AG04450 (cell line): ENCODE measurements around the gene ENPP4. TPM values are rescaled to one million over a fixed set of nuclear protein-coding genes. Genes with fewer than 3 reads are reported as not detected.
"Not testable (repeated sequence)": the region's sequence is repeated elsewhere in the genome, so short reads cannot be mapped to it uniquely, and the experiment has no call there.

Source experiments
- CTCF ChIA-PET: fragments of 300-600, 350-600 bp; formaldehyde crosslinking; extraction: SDS; loops from one replicate; lab custom pipeline; 2022; ENCODE audit warnings: antibody characterized with exemption, inconsistent platforms; lab: Charles Lee
- POLR2A ChIA-PET: fragments of 350-600 bp; formaldehyde crosslinking; extraction: SDS; loops from one replicate; lab custom pipeline; 2021; ENCODE audit warnings: antibody characterized with exemption, inconsistent platforms; lab: Yijun Ruan, JAX
- DNase-seq: peaks from one replicate; pipeline ENCODE4 v3.0.0-alpha.2; 2011; ENCODE audit warnings: low read depth, low spot score
- H3K27ac ChIP-seq: one replicate; pipeline ENCODE4 v1.5.1; 2012; ENCODE audit warnings: low read depth, low read length, control low read depth
- H3K27me3 ChIP-seq: one replicate; pipeline ENCODE4 v1.6.0; 2012; ENCODE audit warnings: low read length; ENCODE audit not compliant: control insufficient read depth, insufficient read depth
- H3K4me3 ChIP-seq: 2 replicates; pipeline ENCODE4 v1.5.1; 2011; ENCODE audit warnings: mild to moderate bottlenecking, low read depth, low read length, control low read depth
- H3K9me3 ChIP-seq: 2 replicates; pipeline ENCODE4 v1.5.1; 2012; ENCODE audit warnings: low read length; ENCODE audit not compliant: control insufficient read depth, insufficient read depth
- polyA plus RNA-seq: library from polyadenylated mRNA; depleted of rRNA; stranded (reverse); fragments of >200 nt; gene quantifications from 2 replicates; pipeline ENCODE4 v1.2.3, GENCODE V29; 2011
- TF ChIP-seq, protein P1 (sequence below): IDR thresholded peaks from 2 replicates; pipeline ENCODE4 v1.5.1; 2011; ENCODE audit warnings: low read depth, low read length, control low read depth, inconsistent platforms

The ENPP4 gene
- polyA plus RNA-seq, 1 experiment, result 0.04 TPM

DNA sequence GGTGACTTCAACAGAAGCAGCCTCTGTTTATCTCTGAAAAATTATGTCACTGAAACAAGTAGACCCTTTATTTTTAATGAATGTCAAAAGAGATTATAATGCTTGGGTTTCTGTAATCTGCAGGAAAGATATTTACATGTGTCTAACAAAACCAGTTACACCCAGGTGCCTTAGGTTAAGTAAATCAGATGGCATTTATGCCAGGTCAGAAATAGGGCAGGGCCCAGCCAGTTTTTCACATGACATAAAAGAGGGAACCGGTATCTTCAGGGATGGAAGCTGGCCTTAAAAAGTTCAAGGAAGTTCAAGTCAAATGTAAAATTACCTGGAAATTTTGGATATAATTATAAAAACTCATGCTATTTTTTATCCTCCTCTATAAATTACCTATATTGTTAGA is 14.2 kb upstream of the ENPP4 start:
- ChIA-PET POLR2A (no interaction called here), CTCF (interaction anchor here (2.9 kb wide), 1 partner anchor 25 kb away, joined by 9 read pairs; no protein-coding TSS in a partner anchor)
- H3K27ac ChIP-seq, result no peak overlapping the region
- no peaks in the 10 kb centered on the region for H3K9me3 ChIP-seq
- H3K27me3 ChIP-seq, result no peaks in the 10 kb centered on the region
- TF ChIP-seq, protein P1, sequence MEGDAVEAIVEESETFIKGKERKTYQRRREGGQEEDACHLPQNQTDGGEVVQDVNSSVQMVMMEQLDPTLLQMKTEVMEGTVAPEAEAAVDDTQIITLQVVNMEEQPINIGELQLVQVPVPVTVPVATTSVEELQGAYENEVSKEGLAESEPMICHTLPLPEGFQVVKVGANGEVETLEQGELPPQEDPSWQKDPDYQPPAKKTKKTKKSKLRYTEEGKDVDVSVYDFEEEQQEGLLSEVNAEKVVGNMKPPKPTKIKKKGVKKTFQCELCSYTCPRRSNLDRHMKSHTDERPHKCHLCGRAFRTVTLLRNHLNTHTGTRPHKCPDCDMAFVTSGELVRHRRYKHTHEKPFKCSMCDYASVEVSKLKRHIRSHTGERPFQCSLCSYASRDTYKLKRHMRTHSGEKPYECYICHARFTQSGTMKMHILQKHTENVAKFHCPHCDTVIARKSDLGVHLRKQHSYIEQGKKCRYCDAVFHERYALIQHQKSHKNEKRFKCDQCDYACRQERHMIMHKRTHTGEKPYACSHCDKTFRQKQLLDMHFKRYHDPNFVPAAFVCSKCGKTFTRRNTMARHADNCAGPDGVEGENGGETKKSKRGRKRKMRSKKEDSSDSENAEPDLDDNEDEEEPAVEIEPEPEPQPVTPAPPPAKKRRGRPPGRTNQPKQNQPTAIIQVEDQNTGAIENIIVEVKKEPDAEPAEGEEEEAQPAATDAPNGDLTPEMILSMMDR, result no peak
- no peak for DNase-seq
- no peak overlapping the region for H3K4me3 ChIP-seq

DNA sequence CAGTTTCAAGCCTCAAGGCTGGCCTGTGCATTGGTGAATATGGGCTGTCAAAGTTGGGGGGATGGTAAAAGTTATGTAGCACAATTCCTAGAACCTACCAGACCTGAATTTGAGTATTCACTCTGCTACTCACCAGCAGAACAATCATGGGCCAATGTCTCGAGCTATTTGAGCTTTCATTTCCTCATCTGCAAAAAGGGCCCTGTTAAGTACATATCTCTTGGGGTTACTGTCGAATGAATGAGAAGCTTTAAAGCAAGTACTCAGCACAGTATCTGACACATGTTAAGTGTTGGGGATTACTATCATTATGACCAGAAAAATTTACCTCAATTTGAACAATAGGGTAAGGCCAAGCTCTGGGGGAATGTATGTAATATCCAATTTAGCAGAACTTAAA is 13.5 kb upstream of the ENPP4 start:
- POLR2A ChIA-PET, result no interaction called here
- Histone ChIP-seq H3K4me3 (no peak overlapping the region), H3K27me3 (no peaks in the 10 kb centered on the region), H3K9me3 (no peaks in the 10 kb centered on the region), H3K27ac (no peak overlapping the region)
- TF ChIP-seq, protein P1, result no peak
- CTCF ChIA-PET, result interaction anchor here (2.9 kb wide), 1 partner anchor 26 kb away, joined by 9 read pairs; no protein-coding TSS in a partner anchor
- no peak for DNase-seq

GRCh38 chr6:46118157-46118556 is 11.6 kb upstream of the ENPP4 start:
- Histone ChIP-seq H3K4me3 (no peak overlapping the region), H3K9me3 (no peaks in the 10 kb centered on the region), H3K27ac (no peak overlapping the region), H3K27me3 (no peaks in the 10 kb centered on the region)
- CTCF ChIA-PET, result interaction anchor here (0.9 kb wide), 1 partner anchor 28 kb away, joined by 7 read pairs; no protein-coding TSS in a partner anchor
- TF ChIP-seq, protein P1, result no peak
- POLR2A ChIA-PET, result no interaction called here
- DNase-seq, result no peak

DNA sequence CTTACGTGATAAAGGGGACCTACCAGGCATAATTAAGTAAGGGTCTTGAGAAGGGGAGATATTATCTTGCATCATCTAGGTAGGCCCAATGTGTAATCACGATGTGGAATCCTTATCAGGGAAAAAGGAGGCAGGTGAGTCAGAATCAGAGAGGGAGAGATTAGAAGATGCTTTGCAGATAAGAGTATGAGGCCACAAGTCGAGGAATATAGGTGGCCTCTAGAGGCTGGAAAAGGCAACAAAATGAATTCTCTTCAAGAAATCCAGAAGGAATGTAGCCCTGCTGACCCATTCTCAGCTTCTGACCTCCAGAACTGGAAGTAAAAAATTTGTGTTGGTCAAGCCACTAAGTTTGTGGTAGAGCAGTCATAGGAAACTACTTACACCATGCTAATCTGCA is 11.0 kb upstream of the ENPP4 start:
- H3K9me3 ChIP-seq, result no peaks in the 10 kb centered on the region
- H3K4me3 ChIP-seq, result no peak overlapping the region
- no peak overlapping the region for H3K27ac ChIP-seq
- DNase-seq, result no peak
- CTCF ChIA-PET, result no interaction called here
- POLR2A ChIA-PET, result no interaction called here
- no peaks in the 10 kb centered on the region for H3K27me3 ChIP-seq
- TF ChIP-seq, protein P1, result no peak

DNA sequence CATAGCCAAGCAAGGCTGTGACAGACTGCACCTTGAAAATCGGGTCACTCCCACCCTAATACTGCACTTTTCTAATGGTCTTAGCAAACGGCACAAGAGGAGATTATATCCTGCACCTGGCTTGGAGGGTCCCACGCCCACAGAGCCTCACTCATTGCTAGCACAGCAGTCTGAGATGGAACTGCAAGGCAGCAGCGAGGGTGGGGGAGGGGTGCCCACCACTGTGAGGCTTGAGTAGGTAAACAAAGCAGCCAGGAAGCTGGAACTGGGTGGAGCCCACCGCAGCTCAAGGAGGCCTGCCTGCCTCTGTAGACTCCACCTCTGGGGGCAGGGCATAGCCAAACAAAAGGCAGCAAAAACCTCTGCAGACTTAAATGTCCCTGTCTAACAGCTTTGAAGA is 10.1 kb upstream of the ENPP4 start:
- H3K27me3 ChIP-seq, H3K4me3 ChIP-seq, POLR2A ChIA-PET, H3K9me3 ChIP-seq, H3K27ac ChIP-seq, CTCF ChIA-PET, DNase-seq: not testable (repeated sequence)

- POLR2A ChIA-PET, result no interaction called here
- CTCF ChIA-PET, result no interaction called here
- Histone ChIP-seq H3K27me3 (peaks cover 5% of the 10 kb centered on the region), H3K9me3 (no peaks in the 10 kb centered on the region; the same call in 1 of the 2 replicates), H3K4me3 (no peak overlapping the region), H3K27ac (no peak overlapping the region)
- TF ChIP-seq, protein P1, result no peak
- DNase-seq, result no peak
These were observed 1.3 kb upstream of the ENPP4 start for GRCh38 chr6:46128476-46128875.
